NCI-H2171 (cell line): Measurements from ENCODE around the gene DMBX1.

Experiments used
- DNase-seq: peaks from one replicate; lab custom pipeline; 2025; lab: John Stamatoyannopoulos, UW

Gene DMBX1

GRCh38 chr1:46489638-46490405 is at the start of gene DMBX1:
Gene DMBX1 (plus strand): TSS chr1:46489836. CDS start chr1:46507011, 17,175 bp downstream.
- peak; percentile 56 for DNase-seq

GRCh38 chr1:46440478-46440877 is 49.2 kb upstream of the DMBX1 start:
- DNase-seq = no peak

- no peak for DNase-seq
Measured at GRCh38 chr1:46442317-46443161, 47.1 kb upstream of the DMBX1 start.

GRCh38 chr1:46444466-46444865 is 45.2 kb upstream of the DMBX1 start:
- DNase-seq = no peak

GRCh38 chr1:46445773-46446256 is 43.8 kb upstream of the DMBX1 start:
- no peak for DNase-seq

- DNase-seq = peak; percentile 55
Measured at GRCh38 chr1:46446646-46447498, 42.8 kb upstream of the DMBX1 start.

DNA sequence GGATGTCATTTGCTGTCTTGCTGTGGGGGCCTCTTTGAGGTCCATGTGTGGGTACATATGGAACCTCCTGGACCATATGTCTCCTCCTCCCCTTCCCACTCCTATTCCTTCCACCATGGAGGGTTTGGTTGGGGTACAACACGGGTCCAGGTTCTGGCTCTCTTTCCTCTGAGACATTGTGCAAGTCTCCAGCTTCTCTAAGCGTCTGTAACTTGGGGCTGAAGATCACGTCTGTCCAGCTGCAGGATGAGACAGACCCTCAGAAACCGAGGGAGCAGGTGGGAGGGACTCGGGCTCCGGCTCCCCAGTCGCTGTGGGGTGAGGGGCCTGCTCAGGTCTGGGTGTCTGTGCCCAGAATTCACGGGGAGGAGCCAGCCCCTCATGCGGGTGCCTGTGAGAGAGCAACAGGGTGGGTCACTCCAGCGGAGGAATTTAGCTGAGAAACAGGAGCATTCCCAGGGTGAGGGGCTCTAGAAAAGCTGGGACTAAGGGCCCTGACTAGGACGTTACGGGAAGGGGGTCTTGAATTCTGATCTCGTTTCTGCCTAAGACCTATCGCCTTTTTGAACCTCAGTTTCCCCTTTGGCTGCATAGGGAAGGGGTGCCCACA is 42.0 kb upstream of the DMBX1 start:
- no peak for DNase-seq

DNA sequence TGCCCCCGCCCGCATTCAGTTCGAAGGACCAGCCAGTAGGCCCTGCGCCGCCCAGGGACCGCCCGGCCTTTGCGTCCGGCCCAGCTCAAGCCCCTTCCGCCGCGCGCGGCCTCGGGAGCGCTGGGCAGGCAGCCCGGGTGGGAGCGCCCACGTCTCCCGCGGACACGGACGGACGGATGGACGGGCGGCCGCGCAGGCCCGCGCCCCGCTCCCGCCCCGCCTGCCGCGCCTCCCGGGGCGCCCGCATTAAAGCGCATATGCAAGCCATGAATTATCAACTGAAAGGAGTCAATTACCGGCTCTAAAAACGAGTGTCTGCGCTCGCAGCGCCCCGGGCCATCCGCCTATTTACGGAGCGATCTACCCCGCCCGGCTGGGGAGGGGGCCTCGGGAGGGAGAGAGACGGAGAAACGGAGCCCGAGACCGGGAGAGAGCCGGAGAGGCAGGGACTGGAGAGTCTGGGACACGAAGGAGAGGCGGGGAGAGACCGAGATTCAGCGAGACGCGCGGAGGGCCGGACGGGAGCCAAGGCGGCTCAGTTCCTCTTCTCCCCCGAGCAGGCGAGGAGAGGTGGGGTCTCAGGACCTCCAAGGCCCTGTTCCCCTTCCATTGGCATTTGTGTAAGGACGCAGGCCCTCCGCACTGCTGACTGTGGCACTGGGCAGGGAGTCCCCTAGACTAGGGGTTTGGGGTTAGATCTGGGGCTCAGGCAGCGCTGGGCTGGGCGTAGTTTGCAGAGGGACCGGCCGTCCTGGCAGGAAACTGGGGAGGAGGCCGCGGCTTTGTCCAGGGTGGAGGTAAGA is 41.3 kb upstream of the DMBX1 start:
- DNase-seq = no peak

- no peak for DNase-seq
Measured at GRCh38 chr1:46449223-46450159, 40.1 kb upstream of the DMBX1 start.

DNA sequence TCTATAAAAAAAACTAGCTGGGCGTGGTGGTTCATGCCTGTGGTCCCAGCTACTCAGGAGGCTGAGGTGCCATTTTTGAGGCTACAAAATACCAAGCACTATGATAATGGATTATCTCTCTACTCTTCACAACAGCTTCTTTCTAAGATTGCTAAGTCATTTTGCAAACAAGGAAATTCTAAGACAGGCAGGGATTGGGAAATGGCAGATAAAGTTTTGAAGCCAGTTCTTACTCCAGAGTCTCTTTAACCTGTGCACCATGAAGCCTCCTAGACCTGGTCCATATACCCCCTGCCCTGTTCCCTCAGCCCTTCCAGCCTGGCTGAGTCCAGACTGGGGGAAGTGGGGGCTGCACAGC is 39.5 kb upstream of the DMBX1 start:
- DNase-seq = no peak

DNA sequence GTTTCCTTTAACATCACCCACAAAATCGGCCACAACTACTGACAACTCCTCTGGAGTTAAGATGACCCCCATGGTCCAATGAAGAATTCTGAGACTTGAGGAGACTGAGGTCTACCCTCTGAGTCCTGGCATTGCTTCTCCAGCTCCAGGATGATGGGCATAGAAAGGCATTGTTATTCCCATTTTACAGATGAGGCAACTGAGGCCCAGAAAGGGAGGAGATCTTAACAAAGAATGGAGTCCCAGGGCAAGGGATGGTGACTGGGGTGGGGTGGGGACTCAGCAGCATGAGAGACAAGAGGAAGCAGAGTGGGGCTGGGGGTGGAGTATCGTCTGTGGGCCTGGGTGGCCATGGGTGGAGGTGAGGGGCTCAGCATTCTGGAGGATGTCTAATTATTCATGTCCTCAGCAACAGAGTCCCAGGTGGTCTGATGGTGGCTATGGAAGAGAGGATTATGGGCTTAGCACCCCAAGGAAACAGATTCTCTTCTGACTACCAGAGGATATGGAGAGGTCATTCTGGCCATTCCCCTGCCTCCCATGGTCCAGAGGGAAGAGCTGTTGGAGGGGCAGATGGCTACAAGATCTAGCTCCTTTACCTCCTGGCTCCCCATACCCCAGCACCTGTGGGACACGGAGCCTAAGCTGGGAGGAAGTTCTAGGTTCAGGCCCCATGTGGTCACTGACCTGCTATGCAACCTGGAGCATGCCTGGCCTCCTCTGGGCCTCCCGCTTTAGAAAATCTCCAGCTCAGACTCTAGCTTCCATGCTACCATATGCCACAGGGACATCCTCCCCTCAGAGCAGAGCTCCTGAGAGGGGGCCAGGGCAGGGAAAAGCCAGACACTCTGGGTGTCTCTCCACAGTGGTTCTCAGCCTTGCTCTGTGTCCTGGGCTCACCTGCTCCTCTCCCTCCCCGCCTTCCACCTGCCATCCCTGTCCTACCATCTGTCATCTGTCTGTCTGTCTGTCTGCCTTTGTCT is 37.4 kb upstream of the DMBX1 start:
- DNase-seq = no peak

- no peak for DNase-seq
Measured at GRCh38 chr1:46452931-46453325, 36.7 kb upstream of the DMBX1 start.

DNA sequence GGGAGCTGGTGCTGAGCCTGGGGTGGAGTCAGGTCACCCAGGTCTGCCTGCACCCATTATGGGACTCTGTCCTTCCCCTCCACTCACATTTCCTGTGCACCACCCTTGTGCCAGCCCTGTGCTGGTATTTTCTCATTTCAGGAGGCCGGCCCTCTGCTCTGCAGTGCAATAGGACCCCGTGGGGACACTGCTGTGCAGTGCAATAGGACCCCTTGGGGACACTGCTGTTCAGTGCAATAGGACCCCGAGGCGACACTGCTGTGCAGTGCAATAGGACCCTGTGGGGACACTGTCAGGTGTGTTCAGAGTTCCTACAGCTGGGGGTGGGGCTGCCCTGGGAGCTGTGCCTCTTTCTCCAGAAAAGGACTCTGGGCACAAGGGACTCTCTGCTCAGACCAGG is 36.2 kb upstream of the DMBX1 start:
- no peak for DNase-seq

GRCh38 chr1:46455951-46456350 is 33.7 kb upstream of the DMBX1 start:
- DNase-seq = no peak

GRCh38 chr1:46456411-46456963 is 33.1 kb upstream of the DMBX1 start:
- peak; percentile 58 for DNase-seq

DNA sequence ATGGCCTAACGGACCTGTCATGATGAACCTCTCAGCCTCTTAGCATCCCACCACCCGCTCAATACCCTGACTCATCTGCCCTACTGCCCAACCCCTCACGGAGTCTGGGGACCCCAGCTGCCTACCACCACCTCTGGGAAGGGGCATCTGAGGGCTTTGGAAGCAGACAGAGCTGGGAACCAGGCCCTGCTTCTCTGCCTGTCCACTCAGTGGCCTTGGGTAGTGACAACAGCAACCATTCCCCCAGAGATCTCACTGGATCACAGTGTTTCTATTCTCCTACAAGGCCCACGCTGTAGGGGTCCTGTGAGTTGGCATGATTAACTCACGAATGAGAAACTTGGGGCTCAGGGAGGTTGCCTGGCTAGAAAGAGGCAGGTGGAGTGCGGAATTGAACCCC is 32.5 kb upstream of the DMBX1 start:
- DNase-seq = no peak

DNA sequence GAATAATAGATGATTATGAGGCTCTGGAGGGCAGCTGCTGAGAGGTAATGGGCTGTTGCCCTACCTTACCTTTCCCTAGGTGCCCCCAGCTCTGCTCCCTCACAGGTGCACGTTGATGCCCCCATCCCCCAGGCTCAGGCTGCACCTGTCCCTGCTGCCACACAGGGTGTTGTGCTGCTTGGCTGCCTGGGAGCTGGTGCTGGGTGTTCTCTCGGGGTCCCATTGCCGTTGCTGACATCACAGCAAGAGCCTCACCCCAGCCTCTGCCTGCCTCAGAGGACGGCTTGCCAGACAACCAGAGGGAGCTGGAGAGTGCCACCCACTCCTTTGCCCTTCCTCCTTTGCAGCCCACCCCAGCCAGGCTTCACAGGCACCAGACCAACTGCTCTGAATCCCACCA is 31.4 kb upstream of the DMBX1 start:
- no peak for DNase-seq

DNA sequence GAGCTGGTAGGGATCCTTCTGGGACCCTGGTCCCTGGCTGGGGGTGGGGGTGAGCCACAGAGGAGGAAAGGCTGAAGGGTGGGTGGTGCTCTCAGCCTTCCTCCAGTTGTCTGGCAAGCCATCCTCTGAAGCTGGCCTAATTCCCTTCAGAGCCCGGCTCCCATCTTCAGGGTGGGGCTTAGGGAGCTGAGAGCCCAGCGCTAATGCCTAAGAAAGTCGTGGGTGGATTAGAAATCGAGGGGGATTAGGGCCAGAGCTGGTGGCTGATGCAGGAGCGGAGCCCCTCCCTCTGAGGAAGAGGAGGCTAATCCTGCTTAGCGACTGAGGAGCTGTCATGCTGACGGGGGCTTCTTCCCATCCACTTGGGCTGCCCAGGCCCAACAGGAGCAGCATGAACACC is 30.8 kb upstream of the DMBX1 start:
- DNase-seq = no peak
